GM18526 (cell line): Measurements from ENCODE around the gene SLC4A1AP.

ENCODE experiments used
- POLR2A ChIP-seq: IDR thresholded peaks from 3 replicates; pipeline ENCODE4 v1.6.1; 2011; ENCODE audit not compliant: insufficient read length; ENCODE audit errors: extremely low read depth

Gene SLC4A1AP

DNA sequence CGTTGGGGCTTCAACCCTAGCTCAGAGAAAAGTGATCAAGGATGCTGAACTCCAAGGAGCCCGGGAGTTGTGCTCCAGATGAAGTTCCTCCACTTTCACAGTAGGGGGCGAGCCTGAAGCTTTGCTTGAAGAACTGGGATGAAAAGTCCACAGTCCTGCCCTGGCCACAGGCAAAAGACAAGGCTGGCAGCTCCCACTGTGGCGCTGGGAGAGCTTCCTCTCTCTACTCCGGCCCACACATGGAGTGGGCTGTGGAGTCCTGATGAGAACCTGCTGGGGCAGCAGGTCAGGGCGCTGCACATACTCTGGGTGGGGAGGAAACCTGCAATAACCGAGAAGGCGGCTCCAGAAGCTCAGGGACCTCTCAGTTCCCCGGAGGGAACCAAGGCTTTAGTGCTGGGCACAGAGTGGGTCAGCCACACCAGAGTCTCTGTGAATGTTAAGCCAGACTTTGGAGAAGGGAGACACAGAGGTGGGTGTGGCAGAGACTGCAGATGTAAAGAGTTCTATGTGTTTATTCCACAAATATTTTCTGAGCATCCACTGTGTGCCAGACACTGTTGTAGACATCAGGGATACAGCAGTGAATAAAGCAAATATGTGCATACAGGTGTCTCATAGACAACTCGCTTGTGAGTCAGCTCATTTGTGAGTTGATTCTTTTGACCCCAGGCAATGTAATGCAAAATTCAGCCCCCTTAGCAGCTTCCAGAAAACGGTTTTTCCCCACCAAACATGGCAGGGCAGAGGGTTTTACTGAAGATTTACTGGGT is 59.9 kb downstream of the SLC4A1AP start:
- no peak for TF ChIP-seq POLR2A

DNA sequence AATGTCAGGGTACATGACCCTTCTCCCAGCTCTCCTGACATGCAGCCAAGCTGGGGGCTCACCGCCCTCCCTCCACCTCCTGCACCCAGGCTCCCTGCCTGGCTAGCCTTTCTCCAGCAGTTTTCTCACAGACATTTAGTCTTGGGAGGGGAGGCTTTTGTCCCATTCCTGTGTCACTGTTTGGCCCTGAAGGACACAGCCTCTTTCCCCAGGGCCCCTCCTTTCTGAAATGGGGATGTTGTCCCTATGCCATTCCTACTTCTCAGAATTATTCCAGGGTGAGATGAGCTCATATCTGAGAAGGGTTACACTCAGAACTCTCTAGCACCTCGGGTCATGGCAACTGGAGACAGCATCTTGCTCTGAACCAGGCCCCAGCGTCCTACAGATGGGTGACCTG is 60.5 kb downstream of the SLC4A1AP start:
- TF ChIP-seq POLR2A: no peak

DNA sequence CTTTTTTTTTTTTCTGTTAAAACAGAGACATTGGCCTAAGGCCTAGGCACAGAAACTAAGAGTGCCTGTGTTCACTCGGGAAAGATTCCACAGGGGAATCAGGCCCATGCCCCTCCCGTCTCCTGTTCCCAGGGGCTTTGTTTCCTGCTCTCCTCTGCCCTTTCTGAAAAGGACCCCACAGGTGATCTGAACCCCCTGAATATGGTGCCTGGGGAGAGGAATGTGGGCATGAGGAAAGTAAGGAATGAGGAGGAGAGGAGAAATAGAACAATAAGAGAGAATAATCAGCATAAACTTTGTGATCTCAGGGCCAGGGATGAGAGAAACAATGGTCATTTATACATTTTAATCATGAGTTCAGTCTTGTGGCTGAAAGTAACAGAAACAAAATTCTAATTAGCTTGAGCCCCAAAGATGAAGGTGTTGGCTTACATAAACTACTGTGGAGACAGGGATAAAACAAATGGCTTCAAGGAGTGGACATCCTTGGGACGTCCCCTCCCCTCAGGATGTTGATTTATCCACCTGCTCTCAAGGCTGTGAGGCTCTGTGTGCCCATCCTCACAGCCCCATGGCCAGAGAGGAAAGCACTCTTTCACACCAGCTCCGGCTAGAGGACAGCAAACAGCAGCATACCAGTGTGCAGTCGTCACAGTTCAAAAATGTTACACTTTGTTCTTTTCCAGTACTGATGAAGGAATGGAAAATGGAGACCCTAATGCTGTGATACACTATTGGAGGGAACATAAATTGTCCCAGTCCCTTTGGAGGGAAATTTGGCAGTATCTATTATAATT is 61.4 kb downstream of the SLC4A1AP start:
- TF ChIP-seq POLR2A: no peak

DNA sequence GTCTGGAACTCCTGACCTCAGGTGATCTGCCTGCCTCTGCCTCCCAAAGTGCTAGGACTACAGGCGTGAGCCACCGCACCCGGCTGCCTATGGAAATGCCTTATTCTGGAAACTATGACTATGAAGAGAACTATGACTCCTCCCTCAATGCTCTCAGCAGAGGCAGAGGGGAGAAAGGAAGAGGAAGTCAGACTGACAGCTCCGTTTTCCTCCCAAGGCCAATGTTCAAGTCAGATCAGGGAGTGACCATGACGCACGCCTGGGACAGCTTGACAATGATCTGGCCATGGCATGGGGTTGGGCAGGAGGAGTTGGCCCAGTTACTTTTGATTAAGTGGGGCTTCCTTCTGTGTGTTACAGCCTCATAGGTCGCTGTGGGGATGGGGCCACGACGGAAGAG is 63.6 kb downstream of the SLC4A1AP start:
- no peak for TF ChIP-seq POLR2A

DNA sequence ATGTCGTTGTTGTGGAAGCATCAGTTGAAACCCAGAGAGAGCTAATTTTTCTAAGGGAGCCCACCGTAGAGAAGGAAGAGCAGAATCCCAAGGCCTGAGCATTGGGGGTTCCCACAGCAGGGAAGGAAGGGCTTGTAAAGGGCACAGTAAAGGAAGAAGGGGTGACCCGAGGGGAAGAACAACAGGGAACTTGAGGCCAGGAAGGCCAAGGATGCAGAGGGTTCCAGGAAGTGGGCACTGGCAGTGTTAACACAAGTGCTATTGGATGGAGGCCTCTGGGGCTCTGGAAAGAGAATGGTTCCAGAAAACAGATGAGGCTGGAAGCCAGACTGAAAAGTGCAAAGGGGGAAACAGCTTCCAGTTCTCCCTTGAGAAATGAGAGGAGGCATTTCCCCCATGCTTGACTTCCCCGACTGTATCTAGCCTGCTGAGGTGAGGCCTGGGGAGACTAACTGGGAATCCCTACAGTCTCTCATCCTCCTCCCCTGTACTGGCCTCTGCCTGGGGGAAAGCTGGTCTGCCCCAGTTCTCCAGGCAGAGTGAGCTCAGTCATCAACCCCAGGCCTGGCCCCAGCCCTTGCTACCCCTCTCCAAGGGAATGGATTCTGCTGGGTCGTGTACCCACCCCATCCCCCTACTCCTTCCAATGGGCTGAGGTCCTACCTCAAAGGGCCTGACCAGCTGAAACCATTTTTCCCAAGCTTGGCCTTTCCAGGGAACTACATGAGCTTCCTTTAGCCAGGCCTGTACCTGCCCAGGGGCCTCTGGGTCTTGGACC is 64.6 kb downstream of the SLC4A1AP start:
- no peak for TF ChIP-seq POLR2A

DNA sequence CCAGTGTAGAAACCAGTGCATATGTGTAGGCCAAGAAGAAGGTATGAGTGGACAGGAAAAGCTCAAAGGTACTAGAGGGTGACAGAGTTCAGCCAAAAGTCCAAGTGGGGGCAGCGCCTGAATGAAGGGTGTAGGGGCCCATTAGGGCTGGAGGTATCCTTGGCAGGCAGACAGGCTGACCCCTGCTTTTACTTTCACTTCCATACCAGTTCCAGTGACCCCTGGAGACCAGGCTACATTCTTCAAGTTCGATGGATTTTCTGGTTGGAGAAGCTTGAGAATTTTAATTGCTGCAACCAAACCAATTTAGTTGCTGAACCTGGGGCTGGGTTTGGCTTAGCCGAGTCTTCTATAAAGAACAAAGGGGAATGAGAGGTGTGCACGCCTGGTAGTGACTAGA is 65.5 kb downstream of the SLC4A1AP start:
- no peak for TF ChIP-seq POLR2A

DNA sequence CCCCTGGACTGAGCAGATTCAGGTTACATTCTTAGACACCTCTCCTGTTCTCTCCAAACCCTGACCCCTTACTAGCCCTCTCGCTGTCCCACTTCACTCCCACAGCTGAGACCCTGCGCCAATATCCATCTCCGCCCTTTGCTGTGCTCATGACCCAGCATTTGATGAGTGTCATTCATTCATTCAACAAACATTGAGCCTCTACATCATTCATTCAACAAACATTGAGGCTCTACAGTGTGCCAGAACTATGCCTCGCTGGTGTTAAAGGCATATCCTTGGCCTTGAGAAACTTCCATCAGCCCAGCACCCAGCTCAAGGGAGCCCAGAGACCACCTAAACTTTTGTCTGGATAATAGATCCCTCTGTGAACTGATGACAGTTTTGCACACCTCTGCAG is 65.9 kb downstream of the SLC4A1AP start:
- no peak for TF ChIP-seq POLR2A

DNA sequence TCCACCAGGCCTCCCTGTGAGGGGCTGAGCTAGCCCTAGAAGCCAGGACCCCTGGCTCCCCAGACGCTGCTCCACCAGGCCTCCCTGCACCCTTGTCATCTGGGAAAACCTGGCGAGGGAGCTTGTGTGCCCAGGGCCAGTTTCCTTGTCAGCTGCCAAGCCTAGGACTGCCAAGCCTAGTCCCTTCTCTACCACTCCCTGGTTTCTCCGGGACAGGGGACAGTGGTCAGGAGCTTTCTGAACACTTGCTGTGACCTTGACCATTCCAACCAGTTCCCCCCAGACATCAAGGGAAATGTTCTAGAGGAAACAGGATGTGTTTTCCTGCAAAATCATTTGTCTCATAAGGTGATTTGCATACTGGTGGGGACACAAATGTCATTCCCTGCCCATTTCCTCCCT is 66.6 kb downstream of the SLC4A1AP start:
- TF ChIP-seq POLR2A: no peak

DNA sequence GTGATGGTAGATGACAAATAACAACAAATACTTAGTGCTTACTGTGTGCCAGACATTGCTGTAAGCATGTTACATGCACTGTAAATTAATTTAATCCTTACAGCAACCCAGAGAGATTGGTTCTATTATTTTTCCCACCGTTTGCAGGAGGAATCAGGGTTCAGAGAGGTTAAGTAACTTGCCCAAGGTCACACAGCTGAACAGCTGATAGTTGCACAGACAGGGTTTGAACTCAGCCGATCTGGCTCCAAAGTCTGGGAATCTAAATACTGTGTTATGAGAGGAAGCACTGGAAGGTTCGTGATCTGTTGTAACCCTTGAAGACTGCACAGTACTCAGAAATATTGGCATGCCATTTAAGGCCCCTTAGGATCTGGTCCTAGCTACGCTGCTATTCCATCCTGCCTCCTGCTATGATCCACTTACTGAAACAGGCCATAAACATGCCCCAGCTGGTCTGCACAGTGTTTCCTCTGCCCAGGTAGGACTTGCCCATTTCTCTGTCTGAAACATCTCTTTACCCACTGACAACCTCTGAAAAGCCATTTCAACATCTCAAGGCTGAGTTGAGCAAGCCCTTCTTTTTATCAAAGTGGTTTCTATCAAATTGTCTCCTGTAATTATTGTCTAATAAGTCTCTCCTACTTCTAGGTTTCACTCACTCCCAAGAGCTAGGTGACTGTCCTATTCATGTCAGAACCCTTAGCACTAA is 67.4 kb downstream of the SLC4A1AP start:
- TF ChIP-seq POLR2A: no peak

DNA sequence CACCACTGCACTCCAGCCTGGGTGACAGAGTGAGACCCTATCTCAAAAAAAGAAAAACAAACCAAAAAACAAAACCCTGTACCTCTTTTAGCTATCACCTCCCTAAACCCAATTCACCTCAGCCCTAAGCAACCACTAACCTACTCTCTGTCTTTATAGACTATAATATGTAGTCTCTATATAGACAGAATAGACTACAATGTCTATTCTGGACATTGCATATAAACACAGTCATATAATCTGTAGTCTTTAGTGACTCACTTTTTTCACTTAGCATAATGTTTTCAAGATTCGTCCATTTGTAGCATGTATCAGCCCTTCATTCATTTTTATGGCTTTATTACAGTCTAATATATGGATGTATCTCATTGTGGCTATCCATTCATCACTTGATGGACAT is 70.6 kb downstream of the SLC4A1AP start:
- TF ChIP-seq POLR2A: no peak

DNA sequence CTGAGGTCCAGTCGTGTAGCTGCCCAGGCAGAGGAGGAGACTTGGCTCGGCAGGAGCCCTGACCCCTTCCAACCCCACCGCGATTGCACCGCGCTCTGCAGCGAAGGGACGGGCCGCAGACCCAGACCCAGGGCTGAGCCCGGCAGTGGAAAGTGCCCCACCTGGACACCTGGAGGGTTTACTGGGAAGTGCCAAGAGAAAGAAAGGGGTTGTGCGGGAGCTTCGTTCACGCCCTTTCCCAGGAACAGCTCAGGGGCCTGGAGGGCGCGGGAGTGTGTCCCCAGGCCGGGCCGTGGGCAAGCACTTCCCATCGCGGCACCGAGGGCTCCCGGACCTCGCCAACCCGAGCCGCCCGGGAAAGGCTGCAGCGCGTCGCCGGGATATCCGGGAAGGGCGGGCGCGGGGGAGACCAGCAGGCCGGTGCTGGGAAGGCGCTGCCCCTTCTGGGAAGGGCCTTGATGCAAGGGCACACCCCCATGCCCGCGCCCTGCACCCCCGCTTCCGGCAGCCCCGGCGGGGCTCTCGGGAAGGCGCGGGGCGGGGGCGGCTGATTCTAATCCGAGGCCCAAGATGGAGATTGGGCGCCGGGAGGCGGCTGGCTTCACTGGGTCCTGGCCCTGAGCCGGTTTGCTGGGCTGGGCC is 71.7 kb downstream of the SLC4A1AP start:
- TF ChIP-seq POLR2A: no peak

DNA sequence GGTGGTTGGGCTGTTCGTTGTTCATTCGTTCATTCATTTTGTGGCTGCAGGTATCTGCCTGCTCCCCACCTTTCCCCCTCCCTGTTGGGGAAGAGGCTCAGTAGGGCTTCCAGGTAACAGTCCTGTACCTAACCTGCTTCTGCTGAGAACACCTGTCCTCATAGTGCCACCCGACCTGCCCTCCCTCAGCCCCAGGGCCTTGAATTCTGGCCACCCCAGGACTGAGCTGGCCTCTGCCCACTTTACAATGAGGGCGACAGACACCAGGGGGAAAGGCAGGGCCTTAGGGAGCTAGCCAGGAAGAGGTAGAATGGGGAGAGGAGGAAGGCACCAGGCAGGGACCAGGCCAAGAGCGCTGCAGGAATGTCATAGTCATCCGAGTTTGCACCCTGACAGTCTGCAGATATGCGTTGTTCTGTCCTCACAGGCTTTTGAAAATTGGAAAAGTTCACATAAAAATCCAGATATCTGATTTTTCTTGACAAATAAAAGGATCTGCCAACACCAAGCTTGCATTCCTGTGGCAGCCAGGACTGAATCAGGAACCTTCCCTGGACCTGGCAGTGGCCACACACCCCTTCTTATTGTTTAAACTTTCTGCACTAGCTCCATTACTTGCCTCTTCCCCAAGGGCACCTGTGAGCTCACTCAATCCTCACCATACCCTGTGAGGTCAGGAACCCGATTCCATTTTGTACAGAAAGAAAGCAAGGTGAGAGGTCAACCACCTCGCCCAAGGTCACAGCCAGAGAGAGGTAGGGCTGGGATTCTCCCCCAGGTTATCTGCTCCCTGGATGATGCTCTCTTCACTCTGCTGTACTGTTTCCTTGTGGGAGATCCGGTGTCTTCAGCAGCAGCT is 72.6 kb downstream of the SLC4A1AP start:
- no peak for TF ChIP-seq POLR2A

DNA sequence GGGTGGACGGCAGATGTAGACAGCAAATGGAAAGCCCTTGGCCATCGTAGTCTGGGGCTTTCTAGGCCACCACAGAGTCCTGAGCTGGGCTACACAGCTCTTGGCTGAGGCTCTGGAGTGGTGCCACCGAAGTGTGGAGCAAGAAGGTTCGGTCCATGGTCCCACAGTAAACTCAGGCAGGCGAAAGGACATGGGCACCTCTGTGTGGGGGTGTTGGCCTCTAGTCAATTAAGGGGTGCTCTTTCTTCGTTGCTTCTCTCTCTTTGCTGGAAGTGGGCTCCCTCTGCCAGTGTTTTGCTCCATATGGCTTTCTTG is 73.2 kb downstream of the SLC4A1AP start:
- no peak for TF ChIP-seq POLR2A
